Erythroblast (primary cell): ENCODE results near the gene TSHZ2.

Source experiments
- GATA1 ChIP-seq: IDR thresholded peaks from 2 replicates; pipeline ENCODE4 v1.6.1; 2011; ENCODE audit warnings: low read depth, mild to moderate bottlenecking, control low read depth, low read length, moderate library complexity
- POLR2A ChIP-seq: IDR thresholded peaks from 2 replicates; pipeline ENCODE4 v1.6.1; 2011; ENCODE audit warnings: mild to moderate bottlenecking, low read length

DNA sequence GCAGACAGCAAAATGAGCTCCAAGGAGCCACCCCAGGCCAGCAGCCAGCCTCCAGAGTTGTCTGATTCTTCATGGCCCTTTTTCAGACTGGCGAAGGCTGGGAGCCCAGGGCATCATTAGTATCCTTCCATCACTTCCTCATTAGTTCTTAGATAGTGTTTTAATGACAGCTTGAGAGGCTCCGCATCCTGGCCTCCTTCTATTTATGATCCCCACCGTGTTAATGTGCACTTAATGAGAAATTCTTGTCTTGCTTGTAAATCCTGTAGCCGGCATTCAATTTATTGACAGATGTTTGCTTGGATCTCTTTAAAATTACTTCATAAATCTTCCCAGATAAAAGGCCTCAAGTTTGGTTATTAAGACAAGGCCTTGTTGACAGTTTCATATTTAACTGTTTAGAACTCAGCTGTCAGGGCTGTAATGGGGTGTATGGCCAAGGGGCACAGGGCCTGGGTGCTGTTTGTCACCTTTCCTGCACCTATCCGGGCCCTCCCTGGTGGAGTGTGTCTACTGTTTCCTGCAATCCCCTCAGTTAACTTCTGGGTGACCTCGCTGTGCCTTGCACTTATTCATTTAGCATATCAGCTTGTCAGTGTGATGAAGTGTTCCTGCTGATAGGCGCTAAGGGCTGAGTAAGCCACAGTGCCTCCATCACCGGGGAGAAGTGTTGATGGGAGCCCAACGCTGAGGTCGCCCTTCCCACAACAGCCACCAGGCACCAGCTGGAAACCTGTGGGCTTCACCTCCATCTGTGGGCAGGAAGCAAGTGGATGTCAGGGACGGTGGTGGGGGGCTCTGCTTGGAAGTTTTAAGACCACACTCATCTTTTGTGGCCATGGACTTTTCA, 169.3 kb downstream of the TSHZ2 start:
- no peak for TF ChIP-seq POLR2A
- no peak for TF ChIP-seq GATA1
